HepG2 (cell line): Measurements from ENCODE around the gene CACNA1D. TPM values are rescaled to one million over a fixed set of nuclear protein-coding genes. Genes with fewer than 3 reads are reported as not detected.

Source experiments
- ATAC-seq: fragments of 200-7000 bp; cut with Tn5 transposase; 3 replicates; pipeline ENCODE4 v1.9.1; 2020; ENCODE audit warnings: mild to moderate bottlenecking, moderate library complexity
- BruUV-seq: library from RNA; stranded (reverse); fragments of 400-500 nt; replicated peaks from 2 replicates; lab custom pipeline; 2021; lab: Mats Ljungman, UMichigan
- CTCF ChIA-PET: fragments of 300-600 bp; formaldehyde crosslinking; extraction: SDS; loops from one replicate; lab custom pipeline; 2021; ENCODE audit warnings: low total read pairs, inconsistent platforms, low intra/inter-chr PET ratio; lab: Yijun Ruan, JAX
- POLR2A ChIA-PET: fragments of 350-600 bp; sonication (Branson Sonifier 250); formaldehyde crosslinking; loops from one replicate; lab custom pipeline; 2020; ENCODE audit warnings: antibody characterized with exemption, inconsistent platforms; lab: Yijun Ruan, JAX
- DNase-seq: peaks from one replicate; pipeline ENCODE4 v3.0.0-alpha.2; 2015; ENCODE audit warnings: low spot score
- FAIRE-seq: peaks from 3 replicates; lab custom pipeline; 2011; peaks lifted over from hg19 to GRCh38; lab: Jason Lieb, UNC
- H2AFZ ChIP-seq: one replicate; pipeline ENCODE4 v1.6.1; 2011; ENCODE audit warnings: low read length, inconsistent platforms
- H3K27ac ChIP-seq: fragments of 300-600 bp; 3 replicates; pipeline ENCODE4 v1.8.0; 2011; ENCODE audit warnings: mixed run types, mild to moderate bottlenecking, mixed read lengths, low read length, inconsistent platforms; ENCODE audit not compliant: insufficient read depth; ENCODE audit errors: extremely low read length
- H3K27me3 ChIP-seq, 2 experiments: fragments of 200-600 bp in 1 of 2; 2 replicates in 1 of 2; 3 replicates in 1 of 2; pipeline versions ENCODE4 v1.6.0 to v1.8.0; 2011; ENCODE audit warnings: low read length in 2 of 2, mild to moderate bottlenecking in 2 of 2, moderate library complexity in 2 of 2, inconsistent platforms in 1 of 2; ENCODE audit not compliant: insufficient read depth in 2 of 2, control insufficient read depth in 1 of 2
- H3K36me3 ChIP-seq, 2 experiments: fragments of 200-600 bp in 1 of 2; replicated peaks in 1 of 2; 2 replicates in 1 of 2; 3 replicates in 1 of 2; pipeline versions ENCODE4 v1.5.1 to v1.8.0; 2011; ENCODE audit warnings: low read length in 2 of 2, inconsistent platforms in 1 of 2; ENCODE audit not compliant: insufficient read depth in 2 of 2, control insufficient read depth in 1 of 2
- H3K4me1 ChIP-seq: 2 replicates; pipeline ENCODE4 v1.5.1; 2012; ENCODE audit warnings: low read length, inconsistent platforms; ENCODE audit not compliant: insufficient read depth
- H3K4me2 ChIP-seq: 2 replicates; pipeline ENCODE4 v1.6.0; 2011; ENCODE audit warnings: low read depth, low read length, inconsistent platforms
- H3K4me3 ChIP-seq, 3 experiments: fragments of 200-600 bp in 1 of 3; sonication (generic), shearing (Covaris generic) in 1 of 3; replicated peaks in 1 of 3; 2 replicates each; pipeline ENCODE4 v1.5.1; 2011 to 2016; ENCODE audit warnings: low read length in 3 of 3, inconsistent platforms in 2 of 3, low read depth in 2 of 3, mild to moderate bottlenecking in 2 of 3, control low read depth in 1 of 3, mixed read lengths in 1 of 3; ENCODE audit not compliant: insufficient read depth in 1 of 3
- H3K79me2 ChIP-seq: one replicate; pipeline ENCODE4 v1.6.1; 2011; ENCODE audit warnings: low read length, inconsistent platforms; ENCODE audit not compliant: insufficient read depth
- H3K9ac ChIP-seq: 2 replicates; pipeline ENCODE4 v1.6.0; 2011; ENCODE audit warnings: mild to moderate bottlenecking, low read depth, low read length, inconsistent platforms; ENCODE audit not compliant: insufficient read depth
- H3K9me3 ChIP-seq: 2 replicates; pipeline ENCODE4 v1.5.1; 2012; ENCODE audit warnings: mild to moderate bottlenecking, low read length
- H4K20me1 ChIP-seq: 2 replicates; pipeline ENCODE4 v1.6.0; 2011; ENCODE audit warnings: inconsistent platforms, mild to moderate bottlenecking, low read length, moderate library complexity; ENCODE audit not compliant: insufficient read depth
- CCAR2 ChIP-seq: fragments of 200-400 bp; formaldehyde crosslinking; optimal IDR thresholded peaks from 2 replicates; pipeline ENCODE3; 2018; ENCODE audit warnings: low read depth, mild to moderate bottlenecking, low read length, moderate library complexity
- TARDBP ChIP-seq: sonication (generic); formaldehyde crosslinking; IDR thresholded peaks from 2 replicates; pipeline ENCODE4 v1.8.0; 2022; ENCODE audit warnings: mild to moderate bottlenecking, missing genetic modification reagents
- ZNF180 ChIP-seq: sonication (generic); formaldehyde crosslinking; IDR thresholded peaks from 2 replicates; pipeline ENCODE4 v1.4.0; 2020; ENCODE audit warnings: low read depth, missing genetic modification reagents, borderline replicate concordance
- ZNF691 ChIP-seq: sonication (generic); formaldehyde crosslinking; IDR thresholded peaks from 2 replicates; pipeline ENCODE4 v1.4.0; 2020; ENCODE audit warnings: missing genetic modification reagents, low read depth, mild to moderate bottlenecking, borderline replicate concordance
- WGBS: methylation state at CpG from one replicate; pipeline ENCODE4 v1.1.6; 2017; ENCODE audit warnings: low lambda C conversion rate; 5-methylcytosine and 5-hydroxymethylcytosine counted together
- in situ Hi-C: cut with HindIII; loops from 2 replicates; pipeline ENCODE4 v1.10.0; 2017; ENCODE audit warnings: low pct_unique_long_range_greater_than_20kb; ENCODE audit not compliant: extremely low pct_ligation_motif_present
- intact Hi-C: fragments of 100-400 bp; cut with micrococcal nuclease; formaldehyde crosslinking; loops from one replicate; pipeline ENCODE4 v1.10.0; 2022; ENCODE audit not compliant: unreplicated experiment
- polyA plus RNA-seq, 8 experiments: library from polyadenylated mRNA; depleted of rRNA in 3 of 8; stranded (reverse) in 7 of 8; unstranded in 1 of 8; fragments of >200 nt; fragmentation: Illumina TruSeq in 4 of 8; extraction: Trizol in 4 of 8; gene quantifications; 2 replicates each; pipeline versions ENCODE4 v1.2.1 to v1.2.3, GENCODE V29; 2011 to 2016; ENCODE audit warnings: low read depth in 4 of 8, missing spikeins in 1 of 8, mixed read lengths in 1 of 8; ENCODE audit not compliant: insufficient read depth in 1 of 8
- total RNA-seq, 5 experiments: library from RNA; depleted of rRNA; stranded (reverse); fragments of >200 nt; fragmentation: Illumina TruSeq; extraction: Trizol; gene quantifications; 2 replicates each; pipeline ENCODE4 v1.2.3, GENCODE V29; 2016; ENCODE audit warnings: low read depth in 1 of 5

CACNA1D gene
- total and polyA plus RNA-seq, 2 of the 13 experiments (the other 11 are each of a cell fraction or from before 2014, with no cell fraction given): 0.26 to 0.38 TPM

GRCh38 chr3:53646723-53647122, 152.3 kb downstream of the CACNA1D start:
- no peaks in the 10 kb centered on the region for H3K9me3 ChIP-seq
- FAIRE-seq (no peak), ATAC-seq (no peak), DNase-seq (no peak)
- H2AFZ ChIP-seq: no peak overlapping the region
- no peaks in the 10 kb centered on the region for H3K79me2 ChIP-seq
- H3K4me1 ChIP-seq: no peaks in the 10 kb centered on the region
- TF ChIP-seq TARDBP (CRISPR knock-in tag) (no peak), ZNF180 (CRISPR knock-in tag) (no peak), CCAR2 (no peak)
- 12% methylated on average over 3 of the region's 3 CpGs for WGBS
- H3K4me3 ChIP-seq: no peak overlapping the region
- intact Hi-C loops (no loop called here), in situ Hi-C loops (no loop called here)
- CTCF ChIA-PET: no interaction called here
- no peak overlapping the region for H3K4me2 ChIP-seq
- H3K9ac ChIP-seq: no peak overlapping the region
- H3K27ac ChIP-seq: no peak overlapping the region
- no TSS peak for BruUV-seq
- no peaks in the 10 kb centered on the region for H4K20me1 ChIP-seq
- no peaks in the 10 kb centered on the region for H3K36me3 ChIP-seq
- POLR2A ChIA-PET: no interaction called here
- H3K27me3 ChIP-seq: no peaks in the 10 kb centered on the region

GRCh38 chr3:53649816-53650215, 155.4 kb downstream of the CACNA1D start:
- no peaks in the 10 kb centered on the region for H3K9me3 ChIP-seq
- H2AFZ ChIP-seq: no peak overlapping the region
- no peak overlapping the region for H3K27ac ChIP-seq
- CTCF ChIA-PET: no interaction called here
- H3K9ac ChIP-seq: no peak overlapping the region
- DNase-seq (no peak), FAIRE-seq (no peak), ATAC-seq (no peak)
- no peaks in the 10 kb centered on the region for H3K27me3 ChIP-seq
- no TSS peak for BruUV-seq
- no peaks in the 10 kb centered on the region for H4K20me1 ChIP-seq
- H3K79me2 ChIP-seq: no peaks in the 10 kb centered on the region
- intact Hi-C loops: no loop called here
- no peaks in the 10 kb centered on the region for H3K36me3 ChIP-seq
- WGBS: 59% methylated on average over 4 of the region's 4 CpGs
- no peak for TF ChIP-seq ZNF691 (CRISPR knock-in tag)
- POLR2A ChIA-PET: no interaction called here
- no peaks in the 10 kb centered on the region for H3K4me1 ChIP-seq
- in situ Hi-C loops: no loop called here
- no peak overlapping the region for H3K4me2 ChIP-seq
- no peak overlapping the region for H3K4me3 ChIP-seq
